ENCODE data around the gene MAPKAP1.

Gene MAPKAP1

DNA sequence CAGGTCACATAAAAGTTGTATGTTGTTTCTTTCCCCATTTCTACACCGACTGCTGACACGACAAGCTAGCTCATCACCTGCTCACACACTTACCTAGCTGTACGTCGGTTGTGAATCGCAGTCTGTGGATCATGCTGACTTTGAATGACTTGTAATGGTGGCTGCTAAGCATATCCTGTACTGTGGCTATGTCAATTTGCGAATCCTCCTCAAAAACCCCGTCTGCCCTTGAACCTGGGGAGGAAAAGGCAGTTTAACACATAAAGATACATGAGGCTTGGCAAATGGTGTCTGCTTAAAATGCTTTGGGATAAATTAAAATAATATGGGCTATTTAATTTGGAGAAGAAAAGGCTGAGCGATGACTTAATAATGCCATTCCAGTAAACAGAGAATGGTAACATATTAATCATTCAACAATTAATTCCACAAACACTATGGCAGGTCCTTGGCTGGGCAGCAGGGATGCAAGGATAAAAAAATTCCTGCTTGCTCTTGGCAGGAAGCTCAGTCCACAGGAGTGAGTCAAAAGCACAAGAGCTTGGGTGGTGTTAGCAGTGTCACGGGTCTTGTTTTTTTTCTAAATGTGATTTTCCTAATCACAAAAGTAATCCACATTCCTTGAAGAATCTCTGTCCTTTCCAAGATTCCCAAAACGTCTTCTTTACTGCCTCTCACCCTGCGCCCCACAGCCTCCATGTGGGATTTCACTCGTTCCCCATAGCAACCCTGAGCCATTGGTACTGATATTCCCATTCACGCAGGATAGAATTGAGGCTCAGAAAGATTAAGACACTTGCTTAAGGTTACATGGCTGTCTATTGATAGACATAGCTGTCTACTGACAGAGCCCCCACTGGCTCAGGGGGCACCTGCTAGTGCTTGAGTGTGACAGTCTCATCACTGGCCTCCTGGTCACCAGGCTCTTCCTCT is 222.4 kb downstream of the MAPKAP1 start:
- DNase-seq (ENCODE audit: low read depth in 2 of 2): no peak

DNA sequence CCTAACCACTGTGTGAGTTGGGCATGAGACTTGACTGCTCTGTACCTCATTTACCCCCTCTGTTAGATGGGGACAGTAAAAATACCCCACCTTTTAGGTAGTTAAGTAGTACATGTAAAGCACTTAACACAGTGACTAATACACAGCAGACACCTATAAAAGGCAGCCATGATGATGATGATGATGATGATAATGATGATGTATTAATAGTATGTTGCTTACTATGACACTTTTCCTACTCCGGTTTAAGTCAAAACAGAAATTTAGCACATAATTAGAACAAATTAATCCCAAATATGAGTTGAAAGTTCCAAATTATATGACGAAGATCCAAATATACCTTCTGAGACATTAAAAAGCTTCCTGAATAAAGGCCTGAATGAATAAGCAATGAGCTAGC is 223.3 kb downstream of the MAPKAP1 start:
- DNase-seq (ENCODE audit: low read depth in 2 of 2): no peak

DNA sequence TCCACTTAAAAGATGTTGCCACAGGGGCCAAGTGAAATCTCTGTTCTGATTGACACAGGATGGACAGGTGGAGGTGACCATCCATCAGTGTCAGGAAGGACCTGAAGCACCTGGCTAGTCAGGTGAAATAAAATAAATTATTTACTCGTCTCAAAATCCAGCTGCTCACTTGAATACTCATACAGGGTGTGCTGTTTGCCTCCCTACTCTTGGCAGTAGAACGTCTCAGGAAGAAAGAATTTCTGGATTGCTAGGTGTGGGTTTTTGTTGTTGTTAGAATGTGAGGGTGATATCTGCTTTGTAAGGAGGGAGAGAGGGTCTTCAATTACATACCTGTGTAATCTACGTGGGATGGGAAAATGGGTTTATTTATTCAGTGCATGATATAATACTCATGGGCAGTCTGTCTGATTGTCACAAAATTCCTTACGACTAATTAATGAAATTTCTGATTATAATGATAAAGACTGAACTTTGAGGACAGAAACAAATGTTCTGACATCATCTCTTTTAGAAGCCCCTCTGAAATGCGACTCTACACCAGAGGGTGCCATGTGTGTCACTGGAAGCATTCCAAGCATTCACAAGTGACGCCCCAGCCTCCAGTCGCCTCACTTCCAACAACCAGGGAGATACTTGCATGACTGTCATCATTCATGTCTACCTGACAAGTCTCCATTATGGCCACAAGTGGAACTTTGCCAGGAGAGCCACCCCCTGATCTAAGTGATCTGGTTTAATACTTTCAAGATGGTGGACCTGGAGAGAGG is 227.0 kb downstream of the MAPKAP1 start:
- no peak for DNase-seq (ENCODE audit: low read depth in 2 of 2)

DNA sequence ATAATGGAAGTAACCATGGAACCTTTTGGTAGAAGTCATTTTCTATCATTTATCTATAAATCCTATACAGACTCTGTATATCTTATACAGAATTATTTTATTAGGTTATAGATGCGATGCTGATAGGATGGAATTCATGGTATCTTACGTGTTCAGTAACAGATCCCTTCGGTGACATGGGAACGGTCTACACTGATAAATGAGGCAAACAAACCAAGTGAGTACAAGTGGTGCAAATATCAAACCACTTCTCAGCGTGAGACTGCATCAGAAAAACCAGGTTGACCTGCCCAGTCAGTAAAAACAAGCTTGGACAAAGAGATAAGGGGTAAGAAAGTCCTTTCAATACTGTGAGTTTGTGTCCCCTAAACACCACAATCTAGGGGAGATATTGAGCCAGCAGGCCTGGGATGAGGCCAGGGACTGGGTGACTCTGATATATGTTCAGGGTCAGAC is 229.9 kb downstream of the MAPKAP1 start:
- no peak for DNase-seq (ENCODE audit: low read depth in 2 of 2)

DNA sequence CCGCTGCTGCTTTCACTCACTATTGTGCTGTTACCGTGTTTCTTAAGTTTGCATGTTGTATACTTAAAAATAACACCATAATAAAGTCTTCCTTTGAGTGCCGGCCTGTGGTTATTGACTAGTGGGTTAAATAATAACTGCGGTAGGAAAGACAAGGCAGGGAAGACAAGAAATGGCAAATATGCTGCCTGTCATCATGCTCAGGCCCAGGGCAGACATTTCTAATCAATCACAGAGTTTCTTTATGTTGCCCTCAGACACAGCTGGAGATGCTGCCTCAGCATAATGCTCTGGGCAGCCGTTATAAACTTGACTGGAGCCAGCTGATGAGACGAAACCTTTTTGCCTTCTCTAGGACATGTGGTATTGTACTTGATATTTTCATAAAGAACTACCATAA is 230.4 kb downstream of the MAPKAP1 start:
- no peak for DNase-seq (ENCODE audit: low read depth in 2 of 2)

DNA sequence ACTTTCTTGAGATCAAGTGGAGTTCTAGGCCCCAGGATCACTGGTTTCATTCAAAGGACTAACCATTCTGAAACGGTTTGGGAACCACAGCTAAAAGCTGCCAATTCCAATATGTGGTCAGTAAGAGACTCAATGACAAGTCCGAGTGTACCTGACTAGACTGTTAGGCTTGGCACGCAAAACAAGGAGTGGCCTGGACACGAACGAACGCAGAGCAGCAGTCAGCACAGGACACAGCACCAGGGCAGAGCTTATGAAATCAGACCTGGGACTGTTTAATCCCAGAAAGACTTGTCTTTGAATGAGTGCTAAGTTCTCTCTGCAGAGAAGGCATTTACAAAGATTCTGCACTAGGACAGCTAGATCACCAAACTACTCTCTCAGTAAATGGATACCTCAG is 231.6 kb downstream of the MAPKAP1 start:
- DNase-seq (ENCODE audit: low read depth in 2 of 2): no peak

DNA sequence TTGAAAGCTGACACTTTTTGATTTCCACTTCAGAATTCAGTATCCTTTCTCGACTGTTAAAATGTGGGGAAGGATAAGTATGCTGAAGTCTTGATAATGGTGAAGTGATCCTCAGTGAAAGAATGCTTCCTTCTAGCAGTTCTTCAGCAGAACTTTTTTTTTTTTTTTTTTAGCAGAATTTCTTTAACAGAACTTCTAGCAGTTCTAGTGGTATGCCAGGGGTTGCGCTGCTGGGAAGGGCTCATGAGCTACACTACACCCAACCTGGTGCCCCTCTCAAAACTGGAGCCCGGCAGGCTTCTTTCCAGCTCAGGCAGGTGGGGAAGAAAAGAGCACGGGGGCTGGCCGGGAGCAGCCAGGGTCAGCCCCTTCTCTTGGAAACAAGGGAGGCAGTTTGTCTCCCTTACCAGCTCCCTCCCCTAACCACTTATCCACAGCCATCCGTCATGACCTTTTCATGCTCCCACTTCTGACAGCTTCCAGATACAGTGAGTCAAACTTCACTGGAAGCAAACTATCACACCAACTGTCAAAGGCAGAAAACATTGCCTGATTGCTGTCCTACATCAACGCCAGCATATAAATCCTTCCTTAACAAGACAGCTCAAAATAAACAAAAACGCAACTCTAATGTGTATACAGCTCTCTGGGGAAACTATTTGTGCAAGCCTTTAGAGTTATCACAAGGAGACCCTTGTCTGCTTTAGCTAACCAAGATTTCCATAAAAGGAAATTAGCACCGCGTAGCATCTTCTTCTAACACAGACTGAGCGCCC is 233.9 kb downstream of the MAPKAP1 start:
- no peak for DNase-seq (ENCODE audit: low read depth in 2 of 2)

DNA sequence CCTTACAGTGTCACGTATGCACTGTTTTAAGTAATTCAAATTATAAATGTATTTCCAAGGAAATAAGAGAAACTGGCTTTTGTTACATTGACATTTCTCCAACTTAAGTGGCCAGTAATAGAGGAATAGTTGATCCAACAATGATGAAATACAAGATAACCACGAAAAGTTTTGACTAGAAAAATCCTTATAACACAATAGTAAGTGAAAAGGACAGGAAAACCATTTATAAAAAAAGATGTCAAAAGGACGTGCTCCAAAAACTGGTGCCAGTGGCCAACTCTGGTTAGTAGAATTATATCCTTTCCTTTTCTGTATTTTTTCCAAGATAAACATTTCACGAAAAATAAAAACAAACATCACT is 234.5 kb downstream of the MAPKAP1 start:
- DNase-seq (ENCODE audit: low read depth in 2 of 2): no peak

DNA sequence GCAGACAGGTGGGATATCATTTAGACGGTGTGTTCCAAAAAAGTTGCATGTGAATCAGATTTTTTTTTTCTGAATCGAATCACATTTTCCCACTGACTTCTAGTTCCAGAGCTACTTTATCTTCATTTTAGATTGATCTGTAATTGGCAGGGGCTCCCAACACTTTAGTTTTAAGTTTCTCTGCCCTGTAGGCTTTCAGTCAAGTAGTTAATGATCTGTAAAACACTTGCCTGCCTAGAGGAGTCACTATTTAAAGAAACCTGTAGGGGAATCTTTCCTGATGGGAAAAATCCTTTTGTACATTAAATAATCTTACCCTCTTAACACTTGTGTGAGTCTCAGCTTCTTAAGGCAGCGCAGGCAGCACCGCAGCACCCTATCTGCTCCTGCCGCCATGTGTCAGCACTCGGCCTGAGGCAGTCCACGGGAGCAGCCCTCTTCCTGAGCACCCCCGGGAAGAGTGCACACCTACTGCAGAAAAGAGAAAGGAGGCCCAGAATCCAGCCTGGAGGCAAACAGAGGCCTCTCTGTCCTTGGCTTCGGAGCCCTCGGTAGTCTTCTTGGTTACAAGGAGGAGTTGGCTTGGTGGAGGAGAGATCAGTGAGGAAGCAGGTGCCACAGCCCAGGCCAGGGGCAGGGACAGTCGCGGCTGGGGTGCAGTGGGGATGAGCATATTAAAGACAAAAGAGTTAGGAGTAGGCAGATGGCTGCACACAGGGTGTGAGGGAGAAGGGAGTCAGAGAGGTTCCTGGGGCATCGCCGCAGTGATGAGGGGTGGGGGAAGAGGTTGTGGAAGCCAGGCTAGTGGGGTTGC is 236.0 kb downstream of the MAPKAP1 start:
- DNase-seq (ENCODE audit: low read depth in 2 of 2): no peak

DNA sequence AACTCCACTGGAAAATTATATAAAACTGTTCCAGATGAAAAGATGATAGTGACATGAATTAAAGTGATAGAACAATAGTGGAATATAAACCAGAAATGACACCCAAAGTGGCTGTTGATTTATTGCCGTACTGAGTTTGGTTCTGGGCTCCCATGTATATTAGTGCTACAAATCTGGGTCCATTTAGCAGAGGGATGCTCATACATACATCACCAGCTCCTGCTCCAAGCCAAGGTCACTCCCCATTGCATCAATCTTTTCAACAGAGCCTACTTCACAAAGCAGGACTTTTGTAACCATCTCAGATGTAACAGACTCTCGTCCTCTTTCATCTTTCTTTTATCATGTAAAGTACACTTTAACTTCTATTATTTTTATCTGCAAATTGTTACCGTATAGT is 236.8 kb downstream of the MAPKAP1 start:
- no peak for DNase-seq (ENCODE audit: low read depth in 2 of 2)

DNA sequence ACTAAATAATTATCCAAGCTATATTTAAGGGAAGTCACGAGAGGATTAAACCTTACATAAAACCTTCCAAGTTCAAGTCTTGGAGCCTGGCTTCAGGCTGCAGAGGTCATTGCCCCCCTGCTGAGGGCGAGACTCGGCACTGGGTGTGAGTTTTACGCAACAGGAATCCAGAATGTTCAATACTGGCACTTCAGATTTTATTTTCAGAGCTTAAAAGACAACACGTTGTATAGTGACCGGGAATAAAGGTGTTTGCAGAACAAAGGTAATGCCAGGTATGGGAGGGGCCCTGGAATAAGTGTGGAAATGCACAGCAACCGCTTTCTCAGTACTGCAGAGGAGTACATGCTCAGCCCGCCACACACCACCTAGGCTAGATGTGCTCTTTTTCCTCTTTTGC is 238.4 kb downstream of the MAPKAP1 start:
- DNase-seq (ENCODE audit: low read depth in 2 of 2): no peak

DNA sequence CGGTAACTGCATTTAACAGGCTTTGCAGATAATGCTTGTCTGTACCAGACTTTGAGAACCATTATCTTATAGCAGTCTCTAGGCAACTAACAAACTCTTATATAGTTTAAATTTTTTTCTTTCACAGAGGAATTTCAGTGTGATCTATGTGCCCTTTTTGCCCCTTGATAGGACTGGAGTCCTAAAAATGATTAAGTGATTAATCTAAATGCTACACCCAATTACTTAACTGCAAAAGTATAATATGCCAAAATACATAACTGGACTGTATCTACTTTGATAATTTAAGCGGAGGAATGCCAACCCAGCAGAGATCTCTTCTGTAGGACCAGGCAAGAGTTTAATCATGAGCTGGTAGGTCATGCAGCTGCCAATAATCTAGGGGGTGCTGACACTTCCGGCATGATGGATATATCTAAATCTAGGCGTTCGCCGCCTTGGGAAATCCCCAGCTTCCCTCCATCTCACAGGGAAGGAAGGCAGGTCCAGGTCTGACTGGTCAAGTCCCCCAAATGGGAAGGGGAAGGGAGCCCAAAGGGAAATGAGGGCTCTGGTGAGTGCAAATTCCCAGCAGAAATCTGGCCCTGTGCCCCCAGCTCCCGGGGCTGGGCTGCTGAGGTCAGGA is 239.8 kb downstream of the MAPKAP1 start:
- DNase-seq (ENCODE audit: low read depth in 2 of 2): no peak

DNA sequence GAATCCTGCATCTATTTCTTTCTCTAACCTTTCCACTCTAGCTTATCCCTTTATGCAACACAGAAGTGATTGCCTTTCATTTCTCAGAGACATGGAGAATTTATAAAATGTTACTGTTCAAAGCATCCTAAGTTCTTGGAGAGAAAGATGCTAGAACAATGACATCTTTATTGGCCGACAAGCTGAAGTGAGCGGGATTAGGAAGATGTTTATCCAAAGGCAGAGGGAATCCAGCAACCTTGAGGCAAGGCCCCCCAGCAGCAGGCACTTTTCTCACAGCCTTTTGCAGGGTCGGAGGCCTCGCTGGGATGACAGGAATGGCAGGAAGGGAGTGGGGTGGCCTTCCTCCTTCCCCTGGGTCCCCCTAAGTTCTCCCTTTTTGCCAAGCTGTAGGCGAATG is 240.6 kb downstream of the MAPKAP1 start:
- DNase-seq (ENCODE audit: low read depth in 2 of 2): no peak

DNA sequence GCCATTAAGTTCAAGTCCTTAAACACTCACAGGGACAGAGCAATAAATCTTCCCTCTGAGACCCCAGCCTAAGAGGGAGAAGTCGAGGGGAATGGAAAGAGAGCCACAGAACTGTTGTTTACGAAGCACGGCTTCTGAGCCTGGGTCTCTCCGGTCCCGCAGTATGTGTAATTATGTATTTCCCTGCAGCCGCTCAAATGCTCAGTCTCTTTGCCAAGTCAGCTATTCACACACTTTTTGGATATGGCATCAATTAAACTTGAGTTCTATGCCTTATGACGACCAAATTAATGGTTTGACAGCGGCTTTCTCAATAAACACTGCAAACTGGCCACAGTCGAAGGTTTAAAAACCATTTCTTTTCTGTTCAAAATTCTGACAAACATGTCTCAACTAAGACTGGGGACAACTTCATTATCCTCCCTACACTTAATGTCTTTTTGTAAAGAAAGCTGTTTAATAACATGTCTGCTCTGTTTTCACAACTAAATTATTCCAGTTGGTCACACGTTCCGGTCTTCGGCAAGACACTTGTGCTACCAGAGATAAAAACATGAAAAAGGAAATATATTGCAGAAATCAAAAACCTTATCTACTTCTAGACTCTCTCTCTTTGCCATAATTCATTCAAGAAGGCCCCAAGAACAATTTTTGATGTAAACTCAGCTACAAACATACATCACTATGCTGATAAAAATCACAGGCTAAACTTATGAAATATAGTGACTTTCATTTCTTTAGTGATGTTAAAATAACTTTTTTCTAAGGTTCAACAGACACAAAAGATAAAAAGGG is 242.2 kb downstream of the MAPKAP1 start:
- DNase-seq (ENCODE audit: low read depth in 2 of 2): no peak

DNA sequence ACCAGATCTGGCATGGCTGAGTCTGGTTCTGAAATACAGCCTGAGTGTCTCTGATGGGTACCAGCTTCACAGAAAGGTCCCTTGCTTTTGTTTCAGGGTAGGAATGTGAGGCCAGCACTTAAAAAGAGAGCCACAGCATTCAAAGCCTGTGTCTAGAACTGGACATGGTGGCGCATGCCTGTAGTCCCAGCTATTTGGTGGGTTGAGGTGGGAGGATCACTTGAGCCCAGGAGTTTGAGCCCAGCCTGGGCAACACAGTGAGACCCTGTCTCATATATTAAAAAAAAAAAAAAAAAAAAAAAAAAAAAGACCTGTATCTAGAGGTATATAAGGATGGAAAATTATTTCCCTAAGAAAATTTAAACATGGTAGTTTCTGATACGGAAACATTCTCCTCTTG is 243.1 kb downstream of the MAPKAP1 start:
- no peak for DNase-seq (ENCODE audit: low read depth in 2 of 2)

DNA sequence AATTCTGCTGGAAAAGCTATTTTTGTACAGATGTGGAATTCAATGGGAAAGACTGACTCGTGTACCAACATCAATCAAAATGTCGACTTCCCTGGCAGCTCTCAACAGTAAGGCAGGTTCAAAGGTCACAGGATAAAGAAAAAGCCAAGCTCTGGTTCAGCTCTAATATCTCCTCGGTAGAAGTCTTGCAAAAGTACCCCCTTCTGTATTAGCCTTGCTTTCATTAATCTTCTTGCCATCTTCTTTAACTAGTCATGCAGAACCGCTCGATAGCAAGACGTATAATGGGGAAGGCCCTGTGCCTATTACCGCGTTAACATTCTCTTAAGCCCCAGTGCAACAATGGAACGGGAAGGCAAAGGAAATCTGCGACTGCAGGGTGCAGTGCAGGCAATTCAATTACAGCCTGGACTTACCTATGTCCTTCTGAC is 244.1 kb downstream of the MAPKAP1 start:
- no peak for DNase-seq (ENCODE audit: low read depth in 2 of 2)

DNA sequence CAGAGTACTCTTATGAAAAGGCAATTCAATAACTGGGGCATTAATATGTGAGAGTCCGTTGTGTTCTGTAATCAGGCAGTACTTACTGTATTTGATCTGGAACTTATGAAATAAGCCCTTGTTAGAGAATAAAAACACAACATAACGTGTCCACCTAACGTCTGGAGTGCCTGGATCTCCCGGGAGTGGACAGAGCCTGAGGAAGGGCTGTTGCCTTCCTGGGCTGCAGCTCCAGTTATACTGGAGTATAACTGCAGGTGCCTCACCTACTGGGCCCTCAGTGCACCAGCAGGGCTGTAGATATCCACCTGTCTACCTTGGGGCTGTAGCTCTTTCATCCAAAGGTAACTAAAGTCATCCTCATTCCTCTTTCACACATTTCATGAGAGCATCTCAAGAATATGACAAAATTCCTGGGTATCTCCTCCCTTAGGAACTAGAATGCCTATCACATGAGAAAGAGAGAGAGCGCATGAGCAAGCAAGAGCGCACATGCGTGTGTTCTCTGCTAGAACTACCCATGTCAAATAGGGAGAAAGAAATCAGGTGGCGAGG is 245.3 kb downstream of the MAPKAP1 start:
- no peak for DNase-seq (ENCODE audit: low read depth in 2 of 2)

DNA sequence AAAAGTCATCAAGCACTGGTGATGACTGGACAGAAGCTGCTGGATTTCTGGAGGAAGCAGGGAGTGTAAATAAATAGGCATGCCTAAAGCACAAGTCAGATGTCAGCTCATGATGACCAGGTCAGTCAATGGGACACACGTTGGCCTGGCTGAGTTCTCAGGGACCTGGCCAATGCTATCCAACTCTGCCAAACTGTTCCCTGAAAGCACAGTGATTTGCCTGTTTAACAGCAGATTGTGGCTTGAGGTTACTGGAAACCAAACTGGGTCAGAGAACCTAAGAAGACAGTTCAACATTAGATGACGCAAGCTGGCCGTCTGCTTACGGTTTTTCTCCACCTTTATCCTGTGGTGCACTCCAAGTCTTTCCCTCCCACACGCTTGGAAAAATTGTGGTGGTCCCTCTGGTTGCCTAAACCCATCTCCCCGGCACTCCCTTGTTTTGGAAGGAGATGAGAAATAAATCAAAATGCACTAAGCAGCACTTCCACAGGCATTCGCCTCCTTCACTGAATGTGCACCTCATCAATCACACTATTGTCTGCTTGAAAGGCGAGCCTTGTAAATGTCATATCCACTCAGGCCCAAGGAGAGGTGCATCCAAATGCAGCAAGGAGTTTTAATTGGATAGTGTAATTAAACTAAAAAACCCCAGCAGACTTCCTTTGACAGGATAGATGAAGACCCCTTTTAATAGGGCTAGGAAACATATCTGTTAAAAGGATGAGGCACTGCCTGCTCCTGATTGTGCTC is 245.9 kb downstream of the MAPKAP1 start:
- DNase-seq (ENCODE audit: low read depth in 2 of 2): no peak

DNA sequence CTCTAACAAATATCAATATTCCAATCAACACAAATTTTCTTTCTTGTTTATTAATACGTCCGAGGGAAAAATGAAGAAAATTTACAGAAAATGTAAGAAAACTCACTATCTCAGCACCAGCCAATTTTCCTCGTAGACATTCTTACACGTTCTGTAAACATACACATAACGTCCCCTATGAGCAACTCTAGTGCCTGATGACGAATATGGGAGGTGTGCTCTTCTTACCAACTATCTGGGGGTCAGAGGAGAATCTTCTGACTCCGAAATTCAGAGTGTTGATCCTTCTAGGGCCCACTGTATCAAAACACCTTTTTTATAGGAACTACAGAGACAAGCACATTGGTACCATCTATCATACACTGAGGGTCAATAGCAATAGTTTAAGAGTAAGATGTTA is 246.7 kb downstream of the MAPKAP1 start:
- DNase-seq (ENCODE audit: low read depth in 2 of 2): no peak

Data from activated CD4-positive, alpha-beta T cell treated with anti-CD3 and anti-CD28 coated beads for 24 hours (primary cell).